ENCODE data around the gene PRDM16.

The PRDM16 gene

DNA sequence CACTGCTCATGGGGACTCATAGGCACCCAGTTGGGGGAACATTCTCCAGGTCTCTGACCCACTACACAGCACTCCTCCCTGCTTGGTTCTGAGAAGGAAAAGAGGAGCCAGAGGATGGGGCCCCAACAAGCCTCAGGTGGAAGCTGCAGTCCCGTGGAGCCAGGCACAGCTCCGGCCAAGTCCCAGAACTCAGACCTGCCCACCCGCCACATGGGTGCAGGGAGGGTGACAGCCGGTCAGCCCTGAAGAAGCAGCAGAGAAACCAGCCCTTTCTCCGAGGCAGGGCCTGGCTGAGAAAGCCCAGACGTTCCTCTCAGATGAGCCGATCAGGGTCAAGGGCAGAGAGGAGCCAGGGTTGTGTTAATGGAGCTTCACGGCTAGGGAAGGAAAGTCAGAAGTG lies 106.5 kb downstream of the PRDM16 start:
- peaks cover 3 to 53% of the 10 kb centered on the region in 2 experiments for H3K27me3 ChIP-seq (ENCODE audit: control insufficient read depth in 1 of 2, insufficient read depth in 1 of 2, low read length in 2 of 2)
- H3K4ac ChIP-seq (ENCODE audit: low read depth in 1 of 2, low read length in 2 of 2) = no peak overlapping the region
- no peak overlapping the region for H4K8ac ChIP-seq (ENCODE audit: low read length)
- no peak overlapping the region for H2BK5ac ChIP-seq (ENCODE audit: low read depth, low read length, poor library complexity, severe bottlenecking)
- H3K4me1 ChIP-seq (ENCODE audit: control insufficient read depth, insufficient read depth, low read depth, low read length) = no peaks in the 10 kb centered on the region
- no peaks in the 10 kb centered on the region for H3K36me3 ChIP-seq (ENCODE audit: control insufficient read depth in 1 of 2, insufficient read depth in 2 of 2, low read depth in 1 of 2, low read length in 2 of 2)
- no peak overlapping the region for H2BK15ac ChIP-seq (ENCODE audit: low read depth, poor library complexity, severe bottlenecking)
- no peak overlapping the region for H2BK120ac ChIP-seq (ENCODE audit: low read depth, low read length)
- H3K18ac ChIP-seq (ENCODE audit: low read depth in 1 of 2, low read length in 2 of 2) = no peak overlapping the region
- H3K14ac ChIP-seq (ENCODE audit: low read length in 2 of 2) = no peak overlapping the region
- H3K4me3 ChIP-seq (ENCODE audit: insufficient read depth in 1 of 2, low read depth in 1 of 2, low read length in 2 of 2) = peak overlapping the region in 1 of 2 experiments; percentile 43
- H2BK12ac ChIP-seq (ENCODE audit: low read length in 2 of 2) = no peak overlapping the region
- H3K9me3 ChIP-seq (ENCODE audit: control insufficient read depth, low read length) = peaks cover 4% of the 10 kb centered on the region
- no peaks in the 10 kb centered on the region for H3K79me1 ChIP-seq (replicated peaks; ENCODE audit: low read length, poor library complexity, severe bottlenecking)
- no peak overlapping the region for H2AFZ ChIP-seq (ENCODE audit: low read depth, low read length)
- H4K91ac ChIP-seq (ENCODE audit: low read length) = no peak overlapping the region
- no peak overlapping the region for H3K27ac ChIP-seq (ENCODE audit: low read length, poor library complexity, severe bottlenecking)
- no peak overlapping the region for H3K9ac ChIP-seq (ENCODE audit: low read length)
- H3K4me2 ChIP-seq (ENCODE audit: low read length, poor library complexity, severe bottlenecking) = no peak overlapping the region
- H3K23ac ChIP-seq (ENCODE audit: low read length in 2 of 2) = no peak overlapping the region
- 88% methylated on average over 7 of the region's 8 CpGs for WGBS
- DNase-seq = no peak
- no peak overlapping the region for H2AK5ac ChIP-seq (ENCODE audit: low read length, severe bottlenecking)

DNA sequence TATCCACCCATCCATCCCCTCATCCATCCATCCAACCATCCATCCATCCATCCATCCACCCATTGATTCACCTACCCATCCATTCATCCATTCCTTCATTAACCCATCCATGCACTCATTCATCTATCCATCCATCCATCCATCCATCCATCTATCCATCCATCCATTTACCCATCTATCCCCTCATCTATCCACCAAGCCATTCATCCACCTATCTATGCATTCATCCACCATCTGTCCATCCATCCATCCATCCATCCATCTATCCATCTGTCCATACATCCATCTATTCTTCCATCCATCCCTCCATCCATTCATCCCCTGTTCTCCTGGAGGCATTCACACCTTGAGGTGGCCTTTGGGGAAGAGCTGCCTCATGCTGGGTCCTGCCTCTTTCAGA lies 107.0 kb downstream of the PRDM16 start:
- Histone ChIP-seq H3K9ac (ENCODE audit: low read length) (no peak overlapping the region), H3K14ac (ENCODE audit: low read length in 2 of 2) (no peak overlapping the region), H3K23ac (ENCODE audit: low read length in 2 of 2) (no peak overlapping the region), H3K4me1 (ENCODE audit: control insufficient read depth, insufficient read depth, low read depth, low read length) (no peaks in the 10 kb centered on the region), H3K27me3 (ENCODE audit: control insufficient read depth in 1 of 2, insufficient read depth in 1 of 2, low read length in 2 of 2) (peaks cover 3 to 53% of the 10 kb centered on the region in 2 experiments), H3K27ac (ENCODE audit: low read length, poor library complexity, severe bottlenecking) (no peak overlapping the region), H2BK12ac (ENCODE audit: low read length in 2 of 2) (no peak overlapping the region), H3K9me3 (ENCODE audit: control insufficient read depth, low read length) (peaks cover 4% of the 10 kb centered on the region), H4K91ac (ENCODE audit: low read length) (no peak overlapping the region), H3K18ac (ENCODE audit: low read depth in 1 of 2, low read length in 2 of 2) (no peak overlapping the region), H3K4ac (ENCODE audit: low read depth in 1 of 2, low read length in 2 of 2) (no peak overlapping the region), H3K4me3 (ENCODE audit: insufficient read depth in 1 of 2, low read depth in 1 of 2, low read length in 2 of 2) (no peak overlapping the region), H2AK5ac (ENCODE audit: low read length, severe bottlenecking) (no peak overlapping the region), H4K8ac (ENCODE audit: low read length) (no peak overlapping the region), H3K4me2 (ENCODE audit: low read length, poor library complexity, severe bottlenecking) (no peak overlapping the region), H2AFZ (ENCODE audit: low read depth, low read length) (no peak overlapping the region), H3K79me1 (replicated peaks; ENCODE audit: low read length, poor library complexity, severe bottlenecking) (no peaks in the 10 kb centered on the region), H2BK5ac (ENCODE audit: low read depth, low read length, poor library complexity, severe bottlenecking) (no peak overlapping the region), H2BK120ac (ENCODE audit: low read depth, low read length) (no peak overlapping the region), H3K36me3 (ENCODE audit: control insufficient read depth in 1 of 2, insufficient read depth in 2 of 2, low read depth in 1 of 2, low read length in 2 of 2) (no peaks in the 10 kb centered on the region), H2BK15ac (ENCODE audit: low read depth, poor library complexity, severe bottlenecking) (no peak overlapping the region)
- no peak for DNase-seq

DNA sequence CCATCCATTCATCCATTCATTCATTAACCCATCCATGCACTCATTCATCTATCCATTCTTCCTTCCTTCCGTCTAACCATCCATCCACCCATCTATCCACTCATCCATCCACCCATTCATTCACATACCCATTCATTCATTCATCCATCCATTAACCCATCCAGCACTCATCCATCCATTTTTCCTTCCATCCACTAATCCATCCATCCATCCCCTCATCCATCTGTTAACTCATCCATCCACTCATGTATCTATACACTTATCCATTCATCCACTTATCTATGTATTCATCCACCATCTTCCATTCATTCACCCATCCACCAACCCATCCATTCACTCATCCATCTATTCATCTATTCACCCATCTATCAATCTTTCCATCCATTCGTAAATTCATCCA lies 107.8 kb downstream of the PRDM16 start:
- Histone ChIP-seq H3K36me3 (ENCODE audit: control insufficient read depth in 1 of 2, insufficient read depth in 2 of 2, low read depth in 1 of 2, low read length in 2 of 2) (no peaks in the 10 kb centered on the region), H3K23ac (ENCODE audit: low read length in 2 of 2) (no peak overlapping the region), H4K8ac (ENCODE audit: low read length) (no peak overlapping the region), H3K79me1 (replicated peaks; ENCODE audit: low read length, poor library complexity, severe bottlenecking) (no peaks in the 10 kb centered on the region), H3K27me3 (ENCODE audit: control insufficient read depth in 1 of 2, insufficient read depth in 1 of 2, low read length in 2 of 2) (peaks cover 0 to 48% of the 10 kb centered on the region in 2 experiments), H3K18ac (ENCODE audit: low read depth in 1 of 2, low read length in 2 of 2) (no peak overlapping the region), H2AFZ (ENCODE audit: low read depth, low read length) (no peak overlapping the region), H3K9ac (ENCODE audit: low read length) (no peak overlapping the region), H3K4me2 (ENCODE audit: low read length, poor library complexity, severe bottlenecking) (no peak overlapping the region), H2BK120ac (ENCODE audit: low read depth, low read length) (no peak overlapping the region), H3K9me3 (ENCODE audit: control insufficient read depth, low read length) (peaks cover 4% of the 10 kb centered on the region), H2BK12ac (ENCODE audit: low read length in 2 of 2) (no peak overlapping the region), H4K91ac (ENCODE audit: low read length) (no peak overlapping the region), H2AK5ac (ENCODE audit: low read length, severe bottlenecking) (no peak overlapping the region), H2BK15ac (ENCODE audit: low read depth, poor library complexity, severe bottlenecking) (no peak overlapping the region), H3K4me1 (ENCODE audit: control insufficient read depth, insufficient read depth, low read depth, low read length) (no peaks in the 10 kb centered on the region), H3K27ac (ENCODE audit: low read length, poor library complexity, severe bottlenecking) (no peak overlapping the region), H3K14ac (ENCODE audit: low read length in 2 of 2) (no peak overlapping the region), H3K4me3 (ENCODE audit: insufficient read depth in 1 of 2, low read depth in 1 of 2, low read length in 2 of 2) (no peak overlapping the region), H2BK5ac (ENCODE audit: low read depth, low read length, poor library complexity, severe bottlenecking) (no peak overlapping the region), H3K4ac (ENCODE audit: low read depth in 1 of 2, low read length in 2 of 2) (no peak overlapping the region)
- WGBS = 68% methylated on average over 2 of the region's 2 CpGs
- no peak for DNase-seq

DNA sequence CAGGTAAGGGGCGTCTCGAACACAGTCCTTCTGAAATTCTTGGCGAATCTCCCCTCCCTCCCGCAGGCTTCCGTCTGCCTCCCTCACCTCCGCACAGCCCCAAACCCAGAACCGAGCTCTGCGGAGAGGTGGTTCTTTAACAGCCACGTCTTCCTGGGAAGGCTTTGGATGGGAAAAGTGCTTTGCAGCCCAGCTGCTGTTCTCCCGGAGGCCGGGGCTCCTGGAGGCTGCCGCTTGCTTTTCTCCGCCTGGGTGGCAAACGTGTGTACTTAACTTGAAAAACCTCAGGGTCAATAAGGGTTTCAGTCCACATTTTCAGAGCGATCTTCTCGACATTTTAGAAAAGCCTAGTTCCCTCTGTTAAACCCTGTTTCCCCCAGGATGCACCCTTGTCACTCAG lies 109.3 kb downstream of the PRDM16 start:
- no peak overlapping the region for H3K18ac ChIP-seq (ENCODE audit: low read depth in 1 of 2, low read length in 2 of 2)
- no peak overlapping the region for H3K4me3 ChIP-seq (ENCODE audit: insufficient read depth in 1 of 2, low read depth in 1 of 2, low read length in 2 of 2)
- no peak overlapping the region for H4K91ac ChIP-seq (ENCODE audit: low read length)
- 88% methylated on average over 16 of the region's 16 CpGs for WGBS
- no peaks in the 10 kb centered on the region for H3K36me3 ChIP-seq (ENCODE audit: control insufficient read depth in 1 of 2, insufficient read depth in 2 of 2, low read depth in 1 of 2, low read length in 2 of 2)
- H3K27me3 ChIP-seq (ENCODE audit: control insufficient read depth in 1 of 2, insufficient read depth in 1 of 2, low read length in 2 of 2) = peaks cover 0 to 39% of the 10 kb centered on the region in 2 experiments
- no peak overlapping the region for H3K4me2 ChIP-seq (ENCODE audit: low read length, poor library complexity, severe bottlenecking)
- no peak overlapping the region for H2BK5ac ChIP-seq (ENCODE audit: low read depth, low read length, poor library complexity, severe bottlenecking)
- no peak overlapping the region for H2BK120ac ChIP-seq (ENCODE audit: low read depth, low read length)
- H4K8ac ChIP-seq (ENCODE audit: low read length) = no peak overlapping the region
- no peak overlapping the region for H2BK12ac ChIP-seq (ENCODE audit: low read length in 2 of 2)
- H3K14ac ChIP-seq (ENCODE audit: low read length in 2 of 2) = no peak overlapping the region
- H3K4me1 ChIP-seq (ENCODE audit: control insufficient read depth, insufficient read depth, low read depth, low read length) = no peaks in the 10 kb centered on the region
- H3K4ac ChIP-seq (ENCODE audit: low read depth in 1 of 2, low read length in 2 of 2) = no peak overlapping the region
- no peak overlapping the region for H3K27ac ChIP-seq (ENCODE audit: low read length, poor library complexity, severe bottlenecking)
- no peak overlapping the region for H2AK5ac ChIP-seq (ENCODE audit: low read length, severe bottlenecking)
- H2BK15ac ChIP-seq (ENCODE audit: low read depth, poor library complexity, severe bottlenecking) = no peak overlapping the region
- no peak overlapping the region for H3K23ac ChIP-seq (ENCODE audit: low read length in 2 of 2)
- H2AFZ ChIP-seq (ENCODE audit: low read depth, low read length) = no peak overlapping the region
- peaks cover 4% of the 10 kb centered on the region for H3K9me3 ChIP-seq (ENCODE audit: control insufficient read depth, low read length)
- no peaks in the 10 kb centered on the region for H3K79me1 ChIP-seq (replicated peaks; ENCODE audit: low read length, poor library complexity, severe bottlenecking)
- H3K9ac ChIP-seq (ENCODE audit: low read length) = no peak overlapping the region
- DNase-seq = no peak
